Mesendoderm (in vitro differentiated cells): ENCODE data around the gene ZNF385A.
A peak's percentile ranks its signal among the peaks of the same experiment; 100 is the strongest.

Experiments used
- DNase-seq: peaks from one replicate; pipeline ENCODE4 v3.0.0; 2013
- H2AK5ac ChIP-seq: 2 replicates; pipeline ENCODE4 v1.6.1; 2013; ENCODE audit warnings: low read length, inconsistent platforms
- H2BK120ac ChIP-seq: 2 replicates; pipeline ENCODE4 v1.6.1; 2013; ENCODE audit warnings: low read depth, mild to moderate bottlenecking, low read length, moderate library complexity, mixed read lengths
- H2BK15ac ChIP-seq: replicated peaks from 2 replicates; pipeline ENCODE4 v1.6.1; 2013; ENCODE audit warnings: low read depth, mild to moderate bottlenecking, moderate library complexity
- H2BK5ac ChIP-seq: 2 replicates; pipeline ENCODE4 v1.6.1; 2013; ENCODE audit warnings: low read length, inconsistent platforms
- H3K18ac ChIP-seq: 2 replicates; pipeline ENCODE4 v1.6.1; 2013; ENCODE audit warnings: mild to moderate bottlenecking, low read length, mixed read lengths
- H3K23ac ChIP-seq: one replicate; pipeline ENCODE4 v1.6.1; 2013; ENCODE audit warnings: low read length
- H3K27ac ChIP-seq: 2 replicates; pipeline ENCODE4 v1.5.1; 2013; ENCODE audit warnings: low read depth, mild to moderate bottlenecking, inconsistent platforms, low read length, moderate library complexity
- H3K27me3 ChIP-seq: 2 replicates; pipeline ENCODE4 v1.6.1; 2013; ENCODE audit warnings: low read length, control low read depth, mild to moderate bottlenecking, inconsistent platforms; ENCODE audit not compliant: insufficient read depth, poor library complexity
- H3K36me3 ChIP-seq: 2 replicates; pipeline ENCODE4 v1.6.1; 2013; ENCODE audit warnings: low read length, inconsistent platforms; ENCODE audit not compliant: control insufficient read depth, insufficient read depth
- H3K4ac ChIP-seq: one replicate; pipeline ENCODE4 v1.6.1; 2013; ENCODE audit warnings: low read depth, mild to moderate bottlenecking, low read length, moderate library complexity
- H3K4me1 ChIP-seq: 2 replicates; pipeline ENCODE4 v1.6.1; 2013; ENCODE audit warnings: low read depth, low read length, inconsistent platforms; ENCODE audit not compliant: control insufficient read depth
- H3K4me2 ChIP-seq: 2 replicates; pipeline ENCODE4 v1.6.1; 2013; ENCODE audit warnings: low read length
- H3K4me3 ChIP-seq: 2 replicates; pipeline ENCODE4 v1.5.1; 2013; ENCODE audit warnings: mild to moderate bottlenecking, low read length
- H3K56ac ChIP-seq: one replicate; pipeline ENCODE4 v1.6.1; 2013; ENCODE audit warnings: low read length
- H3K79me1 ChIP-seq: 2 replicates; pipeline ENCODE4 v1.6.1; 2013; ENCODE audit warnings: low read length, inconsistent platforms
- H3K79me2 ChIP-seq: 2 replicates; pipeline ENCODE4 v1.6.1; 2013; ENCODE audit warnings: mild to moderate bottlenecking, low read length; ENCODE audit not compliant: control insufficient read depth, insufficient read depth
- H3K9ac ChIP-seq: 2 replicates; pipeline ENCODE4 v1.6.1; 2013; ENCODE audit warnings: low read length, inconsistent platforms
- H4K5ac ChIP-seq: one replicate; pipeline ENCODE4 v1.6.1; 2013; ENCODE audit warnings: low read length
- H4K8ac ChIP-seq: one replicate; pipeline ENCODE4 v1.6.1; 2013; ENCODE audit warnings: low read depth, mild to moderate bottlenecking, control low read depth, low read length, moderate library complexity
- WGBS: extraction: QIAGEN DNeasy Blood & Tissue Kit; methylation state at CpG from one replicate; pipeline ENCODE4 v1.1.7; 2013; ENCODE audit warnings: low lambda C conversion rate, missing lambda C conversion rate; ENCODE audit not compliant: insufficient coverage; ENCODE audit errors: extremely low coverage; 5-methylcytosine and 5-hydroxymethylcytosine counted together

Gene ZNF385A

DNA sequence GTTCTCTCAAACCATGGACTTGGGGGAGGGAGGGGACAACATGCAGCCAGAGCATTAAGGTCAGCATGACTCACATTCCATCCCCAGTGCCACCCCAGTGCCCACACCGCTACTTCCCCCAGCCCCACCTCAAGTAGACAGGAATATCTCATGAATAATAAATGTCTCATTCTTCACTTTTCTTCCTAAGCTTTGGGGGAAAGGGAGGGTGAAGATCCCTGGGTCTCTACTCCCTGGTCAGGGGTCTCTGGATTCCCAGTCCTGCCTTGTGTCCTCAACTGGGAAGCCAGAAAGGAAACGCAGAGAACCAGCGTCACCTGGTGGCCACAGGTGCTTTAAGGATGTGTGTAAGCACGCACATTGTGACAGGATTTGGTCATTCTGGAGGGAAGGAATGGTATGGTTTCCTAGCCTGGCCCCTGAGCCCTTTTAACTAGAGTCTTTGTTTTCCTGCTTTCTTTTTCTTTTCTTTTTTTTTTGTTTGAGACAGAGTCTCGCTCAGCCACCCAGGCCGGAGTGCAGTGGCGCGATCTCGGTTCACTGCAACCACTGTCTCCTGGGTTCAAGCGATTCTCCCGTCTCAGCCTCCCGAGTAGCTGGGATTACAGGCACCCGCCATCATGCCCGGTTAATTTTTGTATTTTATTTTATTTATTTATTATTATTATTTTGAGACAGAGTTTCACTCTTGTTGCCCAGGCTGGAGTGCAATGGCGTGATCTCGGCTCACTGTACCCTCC, 23.6 kb downstream of the ZNF385A start:
- no peak overlapping the region for H2AK5ac ChIP-seq
- peak overlapping the region; percentile 11 for H3K18ac ChIP-seq
- no peaks in the 10 kb centered on the region for H3K36me3 ChIP-seq
- no peaks in the 10 kb centered on the region for H3K79me2 ChIP-seq
- DNase-seq = peak; percentile 96
- no CpG with 5 or more reads among the region's 16 CpGs for WGBS
- H4K8ac ChIP-seq = no peak overlapping the region
- H3K79me1 ChIP-seq = no peaks in the 10 kb centered on the region
- no peaks in the 10 kb centered on the region for H3K27me3 ChIP-seq
- H3K27ac ChIP-seq = no peak overlapping the region
- H3K4ac ChIP-seq = peak overlapping the region; percentile 6
- no peak overlapping the region for H3K4me3 ChIP-seq
- peak overlapping the region; percentile 14 for H2BK15ac ChIP-seq
- H3K56ac ChIP-seq = peak overlapping the region; percentile 28
- H3K4me1 ChIP-seq = peaks cover 15% of the 10 kb centered on the region
- H4K5ac ChIP-seq = no peak overlapping the region
- H2BK120ac ChIP-seq = no peak overlapping the region
- H3K23ac ChIP-seq = no peak overlapping the region
- H3K9ac ChIP-seq = no peak overlapping the region
- no peak overlapping the region for H2BK5ac ChIP-seq
- no peak overlapping the region for H3K4me2 ChIP-seq

- DNase-seq = no peak
- H2AK5ac ChIP-seq = no peak overlapping the region
- no peak overlapping the region for H4K8ac ChIP-seq
- no peak overlapping the region for H3K23ac ChIP-seq
- no peaks in the 10 kb centered on the region for H3K79me1 ChIP-seq
- no peaks in the 10 kb centered on the region for H3K27me3 ChIP-seq
- H3K36me3 ChIP-seq = no peaks in the 10 kb centered on the region
- H3K18ac ChIP-seq = peak overlapping the region; percentile 5
- peak overlapping the region; percentile 86 for H3K9ac ChIP-seq
- peak overlapping the region; percentile 81 for H2BK5ac ChIP-seq
- H4K5ac ChIP-seq = no peak overlapping the region
- WGBS = no CpG with 5 or more reads among the region's 9 CpGs
- H3K4me2 ChIP-seq = peak overlapping the region; percentile 93
- H2BK120ac ChIP-seq = no peak overlapping the region
- H2BK15ac ChIP-seq = no peak overlapping the region
- peak overlapping the region; percentile 95 for H3K56ac ChIP-seq
- H3K4ac ChIP-seq = peak overlapping the region; percentile 46
- H3K27ac ChIP-seq = peak overlapping the region; percentile 46
- H3K79me2 ChIP-seq = no peaks in the 10 kb centered on the region
- H3K4me3 ChIP-seq = peak overlapping the region; percentile 39
- peaks cover 18% of the 10 kb centered on the region for H3K4me1 ChIP-seq
Observed at GRCh38 chr12:54359762-54360351, 24.7 kb downstream of the ZNF385A start.

- peaks cover 18% of the 10 kb centered on the region for H3K4me1 ChIP-seq
- peak overlapping the region; percentile 100 for H3K56ac ChIP-seq
- H2BK120ac ChIP-seq = no peak overlapping the region
- no peaks in the 10 kb centered on the region for H3K79me2 ChIP-seq
- H3K4me3 ChIP-seq = peak overlapping the region; percentile 72
- H3K18ac ChIP-seq = peak overlapping the region; percentile 51
- peak overlapping the region; percentile 49 for H3K4ac ChIP-seq
- H3K79me1 ChIP-seq = no peaks in the 10 kb centered on the region
- H3K23ac ChIP-seq = peak overlapping the region; percentile 97
- H3K27me3 ChIP-seq = no peaks in the 10 kb centered on the region
- DNase-seq = peak; percentile 100
- peak overlapping the region; percentile 98 for H2BK5ac ChIP-seq
- H4K5ac ChIP-seq = no peak overlapping the region
- peak overlapping the region; percentile 87 for H2AK5ac ChIP-seq
- no CpG with 5 or more reads among the region's 40 CpGs for WGBS
- peak overlapping the region; percentile 98 for H3K4me2 ChIP-seq
- peak overlapping the region; percentile 59 for H4K8ac ChIP-seq
- H3K36me3 ChIP-seq = no peaks in the 10 kb centered on the region
- H2BK15ac ChIP-seq = no peak overlapping the region
- H3K9ac ChIP-seq = peak overlapping the region; percentile 97
- H3K27ac ChIP-seq = peak overlapping the region; percentile 93
Observed at GRCh38 chr12:54358945-54359761, 25.4 kb downstream of the ZNF385A start.

GRCh38 chr12:54358191-54358944, 26.2 kb downstream of the ZNF385A start:
- H3K4me3 ChIP-seq = peak overlapping the region; percentile 72
- H3K27me3 ChIP-seq = no peaks in the 10 kb centered on the region
- H3K79me2 ChIP-seq = no peaks in the 10 kb centered on the region
- no peaks in the 10 kb centered on the region for H3K36me3 ChIP-seq
- peaks cover 20% of the 10 kb centered on the region for H3K4me1 ChIP-seq
- H3K4ac ChIP-seq = peak overlapping the region; percentile 49
- H2AK5ac ChIP-seq = peak overlapping the region; percentile 87
- peak overlapping the region; percentile 97 for H3K23ac ChIP-seq
- H3K4me2 ChIP-seq = peak overlapping the region; percentile 98
- H3K9ac ChIP-seq = peak overlapping the region; percentile 97
- H3K79me1 ChIP-seq = no peaks in the 10 kb centered on the region
- H2BK5ac ChIP-seq = peak overlapping the region; percentile 98
- DNase-seq = peak; percentile 82
- peak overlapping the region; percentile 51 for H3K18ac ChIP-seq
- H3K27ac ChIP-seq = peak overlapping the region; percentile 93
- H4K8ac ChIP-seq = peak overlapping the region; percentile 59
- no peak overlapping the region for H2BK15ac ChIP-seq
- no peak overlapping the region for H4K5ac ChIP-seq
- H3K56ac ChIP-seq = peak overlapping the region; percentile 100
- WGBS = 100% methylated on average over 1 of the region's 15 CpGs
- no peak overlapping the region for H2BK120ac ChIP-seq

- Histone ChIP-seq H4K5ac (no peak overlapping the region), H3K79me2 (no peaks in the 10 kb centered on the region), H3K4me3 (no peak overlapping the region), H2BK5ac (peak overlapping the region; percentile 77), H3K4ac (peak overlapping the region; percentile 82), H3K4me2 (peak overlapping the region; percentile 28), H2BK120ac (peak overlapping the region; percentile 49), H3K56ac (peak overlapping the region; percentile 100), H2BK15ac (no peak overlapping the region), H3K36me3 (no peaks in the 10 kb centered on the region), H3K27me3 (no peaks in the 10 kb centered on the region), H3K27ac (peak overlapping the region; percentile 93), H2AK5ac (peak overlapping the region; percentile 98), H3K23ac (peak overlapping the region; percentile 48), H4K8ac (no peak overlapping the region), H3K4me1 (peaks cover 25% of the 10 kb centered on the region), H3K79me1 (no peaks in the 10 kb centered on the region), H3K18ac (peak overlapping the region; percentile 62), H3K9ac (peak overlapping the region; percentile 97)
- peak; percentile 60 for DNase-seq
- WGBS = no CpG with 5 or more reads among the region's 2 CpGs
Observed at GRCh38 chr12:54357506-54358190, 26.9 kb downstream of the ZNF385A start.
